ENCODE results near the gene CD33.

Gene CD33

DNA sequence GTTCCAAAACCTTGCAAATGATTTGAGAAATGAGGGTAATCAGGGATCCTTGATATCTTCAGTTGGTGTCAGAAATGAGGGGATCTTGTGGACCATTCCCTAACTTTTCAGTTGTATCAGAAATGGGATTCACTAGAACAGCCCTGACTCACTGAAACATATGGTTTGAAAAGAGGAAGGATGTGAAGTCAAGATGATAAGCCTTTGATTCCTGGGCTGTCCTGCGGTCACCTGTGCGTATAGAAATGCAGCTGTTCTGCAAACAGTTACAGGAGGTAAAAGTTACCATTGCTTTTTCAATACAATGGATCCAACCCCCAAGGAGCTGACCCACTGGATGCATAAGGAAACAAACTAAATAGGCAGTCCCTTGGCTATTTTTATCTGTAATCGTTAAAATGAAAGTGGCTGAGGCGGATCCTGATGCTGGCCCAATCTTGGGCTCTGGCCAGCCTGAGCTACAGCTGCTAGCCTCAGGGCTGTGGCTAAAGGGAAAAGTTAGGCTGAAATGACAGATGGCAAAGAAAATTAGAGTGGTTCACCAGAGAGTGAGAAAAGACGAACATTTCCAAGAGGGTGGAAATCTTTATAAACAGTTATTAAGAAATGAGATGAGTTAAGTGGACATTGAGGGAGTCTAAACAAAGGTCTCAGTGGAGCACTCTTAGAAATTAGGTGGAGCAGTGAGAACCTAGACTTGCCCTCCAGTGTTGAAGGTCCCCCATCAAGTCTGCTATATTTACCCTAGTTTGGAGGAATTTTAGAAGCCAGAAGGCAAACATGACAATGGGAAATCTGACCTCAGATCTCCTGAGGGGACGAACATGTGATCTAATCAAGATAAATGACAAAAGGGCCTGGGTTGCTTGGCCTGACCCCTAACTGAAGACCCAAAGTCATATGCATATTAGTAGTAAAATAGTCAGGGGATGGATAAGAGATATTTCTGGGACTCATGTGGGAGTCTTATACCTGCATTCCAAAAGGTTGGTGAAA, 33.6 kb downstream of the CD33 start:
- no peak for DNase-seq (ENCODE audit: low read depth)

DNA sequence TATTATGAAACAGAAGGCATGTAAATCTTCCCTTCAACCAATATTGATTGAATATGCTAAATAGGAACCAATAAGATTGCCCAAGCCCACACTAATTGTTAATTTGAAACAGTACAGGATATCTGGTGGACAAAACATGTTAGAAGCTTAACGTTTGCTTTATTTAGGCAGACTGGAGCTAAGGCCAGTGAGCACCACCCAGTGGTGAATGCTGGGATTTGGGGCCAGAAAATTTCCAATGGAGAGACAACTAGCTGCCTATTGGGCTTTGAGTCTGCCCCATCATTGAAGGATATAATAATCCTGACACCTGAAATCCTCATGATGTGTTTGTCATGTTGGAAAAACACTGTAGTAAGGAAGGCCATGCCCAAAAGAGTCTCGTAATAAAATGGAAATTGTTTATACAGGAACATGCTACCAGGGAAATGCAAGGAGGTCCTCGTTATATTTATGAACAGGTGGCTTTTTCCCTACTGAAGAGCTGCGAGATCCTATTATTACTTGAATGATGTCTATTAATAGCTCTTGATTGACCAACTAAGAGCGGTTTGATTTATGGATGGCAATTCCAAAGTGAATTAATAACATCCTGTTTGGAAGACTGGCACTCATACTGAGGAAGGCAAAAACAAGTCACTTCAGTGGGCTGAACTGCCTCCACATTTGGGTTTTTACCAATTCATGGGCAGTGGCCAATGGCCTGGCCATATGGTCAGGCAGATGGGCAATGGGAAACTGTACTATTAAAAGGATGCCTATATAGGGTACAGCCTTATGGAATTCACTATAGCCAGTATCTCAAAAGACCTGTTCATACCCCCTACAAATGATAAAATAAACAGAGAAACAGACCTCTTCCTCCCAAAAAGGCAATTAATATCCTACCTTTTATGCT, 34.7 kb downstream of the CD33 start:
- no peak for DNase-seq (ENCODE audit: low read depth)

DNA sequence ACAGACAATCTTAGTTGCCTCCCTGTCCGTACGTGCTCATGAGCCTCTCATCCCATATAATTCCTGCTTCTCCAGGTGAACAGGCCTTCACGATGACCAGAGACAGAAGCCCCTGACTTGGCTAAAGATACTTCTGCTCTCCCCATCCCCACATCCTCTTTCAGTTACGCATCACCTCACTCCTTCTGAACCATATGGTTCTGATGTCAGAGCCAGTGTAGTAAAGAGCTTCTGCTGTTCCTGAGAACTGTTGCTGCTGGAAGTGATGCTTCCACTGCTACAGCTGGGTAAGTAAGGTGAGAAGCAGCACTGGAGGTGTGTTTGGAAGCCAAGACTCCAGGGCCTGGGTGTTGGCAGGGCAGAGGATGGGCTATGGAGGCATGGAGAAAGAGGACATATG, 38.9 kb downstream of the CD33 start:
- DNase-seq (ENCODE audit: low read depth) = no peak

DNA sequence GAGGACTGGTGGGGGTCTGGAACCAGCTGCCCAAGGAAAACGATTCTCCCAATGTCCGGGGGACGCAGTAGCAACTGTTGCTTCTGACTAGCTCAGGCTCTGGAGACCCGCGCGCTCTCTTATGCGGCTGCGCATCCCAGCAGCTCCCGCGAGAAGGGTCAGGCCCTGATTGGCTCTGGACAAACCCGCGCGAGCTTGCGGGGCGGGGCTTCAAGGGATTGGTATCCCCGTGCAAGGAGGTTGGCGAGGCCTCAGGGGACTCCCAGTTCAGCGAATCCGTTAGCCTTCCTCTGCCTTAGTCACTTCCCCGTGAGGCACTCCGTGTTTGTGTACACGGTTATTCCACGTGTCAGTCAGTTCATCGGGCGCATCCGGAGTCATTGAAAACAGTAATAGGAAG, 46.2 kb downstream of the CD33 start:
- DNase-seq (ENCODE audit: low read depth) = no peak

DNA sequence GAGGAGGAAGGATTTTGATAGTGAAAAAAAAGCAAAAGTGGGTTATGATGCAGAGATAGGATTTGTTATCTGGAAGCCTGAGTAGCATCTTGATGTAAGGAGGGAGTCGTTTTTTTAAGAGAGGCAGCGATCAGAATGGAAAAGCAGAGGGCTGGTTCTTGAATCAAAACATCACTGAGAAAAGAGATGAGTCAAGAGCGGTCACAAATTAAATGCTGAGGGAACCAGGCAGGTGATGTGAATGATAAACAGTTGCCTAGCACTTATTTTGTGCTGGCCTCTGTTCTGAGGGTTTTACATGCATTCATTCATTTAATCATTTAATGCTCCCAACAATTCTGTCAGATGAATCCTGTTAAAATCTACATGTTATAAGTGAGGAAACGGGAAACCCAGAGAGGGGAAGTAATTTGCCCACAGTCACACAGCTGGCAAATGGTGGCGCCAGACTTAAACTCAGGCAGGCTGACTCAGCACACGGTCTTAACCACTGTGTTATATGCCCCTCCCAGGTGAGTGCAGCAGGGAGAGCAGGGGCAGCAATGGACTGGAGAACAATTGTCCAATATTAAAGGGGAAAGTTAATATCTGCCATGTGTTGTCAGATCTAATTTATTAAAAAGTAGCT, 47.4 kb downstream of the CD33 start:
- DNase-seq (ENCODE audit: low read depth) = no peak

DNA sequence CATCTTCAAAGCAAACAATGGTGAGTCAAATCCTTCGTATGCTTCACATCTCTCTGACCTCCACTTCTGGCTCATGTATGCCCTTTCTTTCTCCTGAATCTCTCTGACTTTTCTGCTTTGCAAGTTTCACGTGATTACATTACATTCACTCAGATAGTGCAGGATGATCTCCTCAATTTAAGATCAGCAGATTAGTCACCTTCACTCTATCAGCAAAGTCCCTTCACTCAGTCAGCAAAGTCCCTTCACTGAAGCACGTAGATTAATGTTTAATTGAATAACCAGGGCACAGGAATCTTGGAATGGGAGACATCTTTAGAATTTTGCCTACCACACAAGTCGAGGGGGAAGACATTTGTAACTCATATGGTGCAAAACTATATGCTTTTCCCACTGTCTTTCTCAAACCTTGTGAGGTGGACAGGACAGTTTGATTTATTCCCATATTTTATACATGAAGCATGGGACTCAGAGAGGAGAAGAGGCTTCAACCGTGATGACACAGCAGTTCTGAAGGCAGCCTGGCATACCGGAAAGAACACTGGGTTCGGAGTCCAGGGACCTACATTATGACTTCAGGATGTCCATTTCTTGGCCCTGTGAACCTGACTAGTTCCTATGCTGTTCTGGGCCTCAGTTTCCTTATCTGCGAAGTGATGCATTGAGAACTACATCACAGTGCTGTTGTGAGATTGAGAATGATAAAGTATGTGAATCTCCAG, 49.3 kb downstream of the CD33 start:
- DNase-seq (ENCODE audit: low read depth) = no peak

DNA sequence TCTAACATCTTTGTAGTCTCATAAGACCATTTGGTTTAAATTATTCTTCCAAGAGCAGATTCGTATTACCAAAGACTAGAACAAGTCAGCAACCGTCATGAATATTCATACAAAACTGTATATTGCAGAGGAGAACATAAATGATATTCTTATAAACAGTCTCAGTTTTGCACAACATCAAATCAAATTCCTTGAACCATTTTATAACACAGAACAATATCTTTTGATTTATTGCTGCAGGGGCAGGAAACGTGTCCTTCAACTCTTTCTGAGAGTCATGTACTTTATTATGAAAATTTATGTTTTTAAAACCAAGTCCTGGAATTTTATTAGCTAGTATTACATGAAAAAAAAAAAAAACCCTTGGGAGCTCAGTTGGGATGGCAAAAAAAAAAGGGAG, 52.2 kb downstream of the CD33 start:
- no peak for DNase-seq (ENCODE audit: low read depth)

DNA sequence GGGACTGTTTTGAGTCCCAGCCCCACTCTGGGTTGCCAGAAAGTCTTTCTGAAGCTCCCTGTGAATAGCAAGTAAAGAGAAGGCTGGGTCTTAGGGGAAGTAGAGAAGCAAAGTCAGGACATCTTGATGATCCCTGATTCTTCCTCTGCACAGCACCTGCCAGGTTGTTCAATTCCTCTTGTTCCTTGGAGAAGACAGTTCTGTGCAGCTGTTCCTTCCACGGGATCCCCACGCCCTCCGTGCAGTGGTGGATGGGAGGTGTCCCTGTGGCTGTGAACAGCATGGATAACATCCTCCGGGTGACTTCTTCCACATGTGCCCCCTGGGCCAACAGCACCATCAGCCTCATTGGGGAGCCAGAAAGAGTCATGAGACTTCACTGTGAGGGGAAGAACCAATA, 57.5 kb downstream of the CD33 start:
- no peak for DNase-seq (ENCODE audit: low read depth)

DNA sequence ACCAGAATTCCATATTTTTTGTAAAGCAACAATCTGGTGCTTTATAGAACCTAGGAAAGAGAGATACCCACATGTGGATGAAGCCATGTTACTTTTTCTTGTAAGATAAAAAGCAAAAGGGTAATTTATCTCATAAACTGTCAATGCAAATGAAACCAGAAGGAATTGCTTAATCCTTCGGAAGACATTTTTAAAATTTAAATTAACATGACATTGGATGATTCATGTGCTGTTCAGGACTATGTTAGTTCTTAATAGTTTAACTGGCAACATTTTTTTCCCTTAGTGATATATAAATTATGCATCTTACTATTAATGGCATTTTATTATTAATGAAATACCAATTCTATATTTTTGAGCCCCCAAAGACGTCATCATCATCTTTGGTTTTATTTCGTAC, 60.8 kb downstream of the CD33 start:
- DNase-seq (ENCODE audit: low read depth) = no peak
